ENCODE data around the gene CHST4.

- TF ChIP-seq CTCF (IDR thresholded peaks at IDR 0.05), result no peak
- TF ChIP-seq POLR2A (IDR thresholded peaks at IDR 0.05), result no peak
Measured at GRCh38 chr16:71564335-71564967, 38.2 kb downstream of the CHST4 start.
